GF-D8 (cell line): ENCODE data around the gene MYCT1.
"Not testable (repeated sequence)": the region's sequence is repeated elsewhere in the genome, so short reads cannot be mapped to it uniquely, and the experiment has no call there.

ENCODE experiments used
- DNase-seq: peaks from one replicate; lab custom pipeline; 2025; lab: John Stamatoyannopoulos, UW

MYCT1 gene, protein sequence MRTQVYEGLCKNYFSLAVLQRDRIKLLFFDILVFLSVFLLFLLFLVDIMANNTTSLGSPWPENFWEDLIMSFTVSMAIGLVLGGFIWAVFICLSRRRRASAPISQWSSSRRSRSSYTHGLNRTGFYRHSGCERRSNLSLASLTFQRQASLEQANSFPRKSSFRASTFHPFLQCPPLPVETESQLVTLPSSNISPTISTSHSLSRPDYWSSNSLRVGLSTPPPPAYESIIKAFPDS

DNA sequence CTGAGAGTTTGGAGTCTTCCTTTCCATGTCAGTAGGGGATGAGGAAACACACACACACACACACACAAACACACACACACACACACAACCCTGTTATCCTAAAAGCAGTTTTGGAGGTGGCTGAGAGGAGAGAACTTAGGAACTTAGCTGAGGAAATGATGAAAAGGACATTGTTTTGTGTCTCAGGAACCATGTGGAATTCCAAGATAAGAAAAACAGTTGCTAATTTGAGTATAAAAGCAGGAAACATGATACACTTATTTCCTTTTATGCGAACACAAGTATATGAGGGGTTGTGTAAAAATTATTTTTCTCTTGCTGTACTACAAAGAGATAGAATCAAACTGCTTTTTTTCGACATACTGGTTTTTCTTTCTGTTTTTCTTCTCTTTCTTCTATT is at the start of gene MYCT1:
Gene MYCT1, plus strand, starts transcription at position 264 of the 400 bp plus-strand sequence. Its CDS starts 6 bp downstream, at position 270.
- no peak for DNase-seq

DNA sequence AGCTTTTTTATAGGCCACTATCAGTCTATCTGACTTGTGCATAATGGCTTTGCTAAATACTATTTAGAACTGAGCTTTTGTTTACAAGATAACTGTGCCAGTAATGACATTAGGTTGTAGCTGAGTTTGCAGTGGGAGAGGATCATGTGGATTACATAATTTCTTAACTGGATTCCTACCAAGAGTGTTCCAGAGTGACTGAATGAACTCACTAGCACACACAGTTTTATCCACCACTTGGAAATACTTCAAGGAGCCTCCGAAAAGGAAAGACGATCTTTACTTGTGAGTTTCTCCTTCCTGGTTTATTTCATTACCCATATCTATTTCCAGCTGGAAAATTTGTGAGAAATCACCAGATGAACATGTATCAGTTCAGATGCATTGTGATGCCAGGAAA is 49.6 kb upstream of the MYCT1 start:
- DNase-seq, result no peak

DNA sequence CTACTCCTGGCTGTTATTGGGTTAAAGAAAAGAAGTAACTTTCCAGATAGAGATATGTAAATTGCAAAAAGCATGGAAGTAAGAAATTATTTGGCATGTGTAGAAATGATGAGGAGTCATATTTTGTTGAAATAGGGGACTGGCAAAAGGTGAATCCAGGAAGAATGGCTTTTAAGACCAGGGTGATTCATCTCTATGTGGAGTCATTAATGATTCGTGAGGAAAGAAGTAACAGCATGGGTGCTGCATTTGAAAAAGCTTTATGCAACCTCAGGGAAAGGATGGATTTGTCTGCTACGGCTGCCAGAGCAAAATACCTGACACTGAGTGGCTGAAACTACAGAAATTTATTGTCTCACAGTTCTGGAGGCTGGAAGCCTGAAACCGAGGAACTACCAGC is 45.7 kb upstream of the MYCT1 start:
- DNase-seq, result no peak

DNA sequence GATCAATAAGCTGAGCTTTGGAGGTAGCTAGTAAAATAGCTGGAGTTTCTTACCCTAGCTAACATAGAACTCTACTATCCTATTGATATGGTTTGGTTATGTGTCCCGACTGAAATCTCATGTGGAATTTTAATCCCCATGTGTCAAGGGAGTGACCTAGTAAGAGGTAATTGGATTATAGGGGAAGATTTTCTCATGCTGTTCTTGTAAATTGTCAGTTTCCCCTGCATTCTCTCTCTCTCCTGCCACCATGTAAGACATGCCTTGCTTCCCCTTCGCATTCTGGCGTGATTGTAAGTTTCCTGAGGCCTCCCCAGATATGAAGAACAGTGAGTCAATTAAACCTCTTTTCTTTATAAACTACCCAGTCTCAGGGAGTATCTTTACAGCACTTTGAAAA is 35.9 kb upstream of the MYCT1 start:
- DNase-seq, result no peak

DNA sequence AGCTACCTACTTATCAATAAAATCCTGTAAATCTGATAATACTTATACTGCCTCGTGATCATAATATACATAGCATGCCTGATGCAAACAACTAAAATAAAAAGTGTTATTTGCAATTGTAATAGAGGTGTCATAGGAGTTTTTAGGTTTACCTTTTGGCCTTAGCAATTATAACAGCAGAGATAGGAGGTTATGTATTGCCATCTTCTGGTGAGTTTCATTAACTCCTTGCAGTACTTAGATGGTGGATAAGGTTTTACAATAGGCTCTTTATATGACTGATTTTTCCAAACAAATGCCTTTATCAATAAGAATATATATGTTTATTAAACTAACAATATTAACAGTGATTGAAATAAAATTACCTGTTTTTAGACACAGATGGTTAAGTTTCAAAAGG is 27.8 kb upstream of the MYCT1 start:
- DNase-seq, result no peak

DNA sequence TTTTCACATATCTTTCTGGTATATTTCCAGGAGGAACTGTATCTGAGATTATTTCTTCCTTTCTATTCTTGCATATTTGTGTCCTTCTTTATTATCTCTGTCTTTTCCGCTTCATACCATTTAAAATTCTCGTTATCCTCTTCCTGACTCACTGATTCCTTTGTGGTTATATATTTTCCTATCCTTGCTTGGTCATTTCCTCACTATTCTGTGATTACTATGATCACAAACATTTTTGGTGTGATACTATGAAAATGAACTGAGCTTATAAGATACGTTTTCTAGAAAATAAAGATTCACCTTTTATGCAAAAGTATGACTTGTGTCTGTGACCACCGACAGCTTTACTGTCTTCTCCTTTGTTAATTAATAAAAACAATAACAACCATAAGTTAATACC is 26.5 kb upstream of the MYCT1 start:
- DNase-seq, result no peak

DNA sequence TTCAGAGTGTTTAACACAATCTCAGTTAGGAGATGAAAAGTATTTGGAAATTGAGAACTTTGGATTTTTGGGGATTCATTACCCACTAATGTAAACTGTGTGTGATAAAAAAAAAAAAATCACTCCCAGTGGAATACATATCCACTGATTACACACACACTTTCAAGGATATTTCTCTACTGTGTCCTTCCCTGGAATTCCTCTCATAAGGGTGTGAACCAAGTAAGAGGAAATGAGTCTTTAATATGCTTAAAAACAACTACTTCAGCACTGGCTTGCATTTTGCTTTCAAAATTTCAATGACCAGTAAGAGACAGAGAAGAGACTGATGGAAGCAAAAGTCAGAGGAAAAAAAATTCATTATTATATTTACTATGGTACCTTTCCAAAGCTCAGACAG is 24.5 kb upstream of the MYCT1 start:
- DNase-seq, result no peak

DNA sequence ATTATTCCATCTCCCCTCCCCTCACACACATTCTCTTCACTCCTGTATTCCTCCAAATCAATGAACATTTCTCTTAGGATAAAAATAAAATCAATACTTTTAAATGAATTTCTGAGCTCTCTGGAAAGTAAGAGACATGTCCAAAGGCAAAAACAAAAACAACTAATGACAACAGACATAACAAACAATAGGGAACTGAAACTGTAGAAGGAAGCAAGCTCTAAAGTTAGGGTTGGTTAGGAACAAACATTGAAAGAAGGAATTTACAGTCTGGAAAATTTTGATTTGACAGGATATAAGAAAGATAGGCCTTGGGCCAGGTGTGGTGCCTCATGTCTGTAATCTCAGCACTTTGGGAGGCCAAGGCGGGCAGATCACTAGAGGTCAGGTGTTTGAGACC is 17.5 kb upstream of the MYCT1 start:
- DNase-seq, result no peak

DNA sequence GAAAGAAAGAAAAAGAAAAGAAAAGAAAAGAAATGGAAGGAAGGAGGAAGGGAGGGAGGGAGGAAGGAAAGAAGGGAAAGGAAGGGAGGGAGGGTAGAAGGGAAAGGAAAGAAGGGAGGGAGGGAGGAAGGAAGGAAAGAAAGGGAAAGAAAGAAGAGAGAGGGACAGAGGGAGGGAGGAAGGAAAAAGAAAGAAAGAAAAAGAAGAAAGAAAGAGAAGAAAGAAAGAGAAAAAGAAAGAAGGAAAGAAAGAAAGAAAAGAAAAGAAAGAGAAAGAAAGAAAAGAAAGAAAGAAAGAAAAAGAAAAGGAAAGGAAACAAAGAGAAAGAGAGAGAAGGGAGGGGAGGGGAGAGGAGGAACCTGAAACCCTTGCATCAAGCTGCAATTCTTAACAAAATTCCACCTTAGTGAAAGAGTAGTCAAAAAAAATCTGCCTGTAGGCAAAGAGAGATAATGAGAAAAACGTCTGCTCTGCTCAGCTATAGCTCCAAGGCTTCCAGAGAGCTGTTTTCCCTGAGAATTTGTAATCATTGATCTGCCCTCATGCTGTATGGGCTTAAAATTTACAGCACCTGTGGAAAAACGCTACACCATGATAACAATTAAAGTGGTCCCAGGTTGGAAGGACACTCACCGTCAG is 16.7 kb upstream of the MYCT1 start:
- DNase-seq, result no peak

DNA sequence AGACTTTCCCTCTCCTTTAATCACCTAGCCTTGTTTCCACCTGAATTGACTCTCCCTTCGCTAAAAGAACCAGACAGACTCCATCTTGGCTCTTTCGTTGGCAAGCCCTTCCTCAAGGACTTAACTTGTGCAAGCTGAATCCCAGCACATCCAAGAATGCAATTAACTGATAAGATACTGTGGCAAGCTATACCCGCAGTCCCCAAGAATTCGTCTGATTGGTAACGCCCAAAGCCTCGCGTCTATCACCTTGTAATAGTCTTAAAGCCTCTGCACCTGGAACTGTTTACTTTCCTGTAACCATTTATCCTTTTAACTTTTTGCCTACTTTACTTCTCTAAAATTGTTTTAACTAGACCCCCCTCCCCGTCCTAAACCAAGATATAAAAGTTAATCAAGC is 15.6 kb upstream of the MYCT1 start:
- no peak for DNase-seq

DNA sequence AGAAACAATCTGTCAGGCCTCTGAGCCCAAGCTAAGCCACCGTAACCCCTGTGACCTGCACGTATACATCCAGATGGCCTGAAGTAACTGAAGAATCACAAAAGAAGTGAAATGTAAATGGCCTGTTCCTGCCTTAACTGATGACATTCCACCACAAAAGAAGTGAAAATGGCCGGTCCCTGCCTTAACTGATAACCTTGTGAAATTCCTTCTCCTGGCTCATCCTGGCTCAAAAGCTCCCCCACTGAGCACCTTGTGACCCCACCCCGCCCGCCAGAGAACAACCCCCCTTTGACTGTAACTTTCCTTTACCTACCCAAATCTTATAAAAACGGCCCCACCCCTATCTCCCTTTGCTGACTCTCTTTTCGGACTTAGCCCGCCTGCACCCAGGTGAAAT is 14.8 kb upstream of the MYCT1 start:
- DNase-seq, result not testable (repeated sequence)

DNA sequence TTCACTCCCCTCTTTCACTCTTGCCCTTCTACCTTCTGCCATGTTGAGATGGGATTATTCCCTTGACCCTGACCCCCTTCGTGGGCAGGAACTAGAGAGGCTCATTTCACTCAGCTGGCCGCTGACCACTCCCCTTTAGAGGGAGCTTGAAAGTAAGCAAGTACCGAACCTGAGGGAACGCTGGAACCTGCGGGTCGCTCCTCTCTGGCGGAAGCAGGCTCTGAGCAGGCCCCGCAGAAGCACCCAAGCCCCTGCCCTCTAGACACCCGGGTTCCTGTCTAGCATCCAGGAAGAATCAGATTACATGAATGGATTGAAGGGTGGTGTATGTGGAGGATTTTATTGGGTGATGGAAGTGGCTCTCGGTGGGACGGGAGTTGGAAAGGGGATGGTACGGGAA is 11.9 kb upstream of the MYCT1 start:
- no peak for DNase-seq

DNA sequence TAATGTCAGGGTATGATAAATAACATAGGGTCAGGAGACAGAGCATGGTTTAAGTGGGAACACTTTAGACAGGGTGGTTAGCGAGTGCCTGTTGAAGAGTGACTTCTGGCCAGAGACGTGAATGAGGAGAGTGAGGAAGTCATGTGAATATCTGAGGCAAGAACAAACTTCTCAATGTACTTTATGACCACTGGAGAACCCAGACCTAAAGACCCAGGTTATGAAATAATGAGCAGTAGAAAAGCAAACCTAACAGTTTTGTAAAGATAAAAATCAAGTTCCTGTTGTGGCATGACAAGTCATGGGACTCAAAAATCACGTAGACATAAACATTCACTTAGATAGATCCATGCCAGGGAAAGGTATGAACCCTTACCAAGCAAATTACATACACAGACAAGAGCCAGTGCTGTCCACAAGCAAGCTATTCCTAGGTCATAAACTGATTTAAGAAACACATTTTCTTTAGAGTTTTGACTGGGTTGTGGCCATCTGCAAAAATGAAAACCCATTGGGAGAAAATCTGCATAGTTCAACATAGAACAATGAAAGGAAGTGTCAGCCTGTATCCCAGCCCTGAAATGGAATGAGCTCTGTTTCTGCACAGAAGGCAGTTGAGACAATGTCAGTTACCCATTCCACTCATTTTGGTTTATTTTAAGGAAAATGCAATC is 2.2 kb upstream of the MYCT1 start:
- DNase-seq, result no peak

DNA sequence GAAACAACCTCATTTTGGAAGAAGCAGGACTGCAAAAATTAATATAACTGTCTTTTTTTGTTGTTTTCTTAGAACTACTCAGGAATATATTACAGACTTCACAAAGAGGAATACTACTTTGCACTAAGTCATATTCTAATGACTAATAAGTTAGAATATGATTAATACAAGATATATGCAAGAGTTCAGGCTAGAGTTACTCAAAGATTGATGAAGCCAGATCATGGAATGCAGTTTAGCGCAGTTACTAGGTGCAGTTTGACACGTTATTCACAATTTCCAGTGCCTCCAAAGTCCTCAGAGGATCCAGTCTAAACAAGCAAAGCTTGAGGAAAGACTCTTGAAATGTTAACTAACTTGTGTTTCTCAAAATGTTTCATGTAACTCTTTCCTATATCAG is 1.2 kb upstream of the MYCT1 start:
- DNase-seq, result no peak

DNA sequence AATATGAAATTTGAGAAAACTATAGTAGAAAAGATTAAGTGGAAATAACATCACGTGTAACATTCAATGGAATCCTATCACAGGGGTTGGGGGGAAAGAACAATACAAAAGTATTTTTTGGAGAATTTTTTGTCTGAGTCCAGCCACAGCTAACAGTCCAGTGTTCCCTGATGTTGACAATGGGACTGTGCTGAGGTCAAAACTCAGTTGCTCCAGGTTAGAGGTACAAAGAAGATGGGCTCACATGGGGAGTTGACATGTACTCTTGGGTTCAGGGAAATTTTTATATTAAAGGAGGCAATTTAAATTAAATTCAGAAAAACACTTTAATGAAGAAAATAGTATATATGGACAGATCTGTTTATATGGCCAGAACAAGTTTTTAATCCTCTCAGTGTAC is 995 bp downstream of the MYCT1 start:
- no peak for DNase-seq

DNA sequence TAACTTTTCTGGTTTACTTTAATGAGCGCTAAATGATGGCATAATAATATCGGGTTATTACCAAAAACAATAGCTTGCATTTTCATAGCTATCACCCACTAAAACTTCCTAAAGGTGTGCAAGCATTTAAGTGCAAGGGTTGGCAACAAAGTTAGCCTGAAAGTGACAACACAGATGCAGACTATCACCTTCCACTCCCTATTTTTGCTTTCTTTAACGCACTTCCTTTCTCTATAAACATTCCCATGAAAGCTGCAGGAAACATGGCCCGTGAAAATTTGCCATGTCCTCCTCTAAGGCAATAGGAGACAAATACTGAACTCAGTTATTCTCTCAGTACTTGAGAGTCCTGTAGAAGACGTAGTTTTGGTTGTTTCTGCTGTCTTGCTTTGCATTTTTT is 2.7 kb downstream of the MYCT1 start:
- DNase-seq, result no peak

DNA sequence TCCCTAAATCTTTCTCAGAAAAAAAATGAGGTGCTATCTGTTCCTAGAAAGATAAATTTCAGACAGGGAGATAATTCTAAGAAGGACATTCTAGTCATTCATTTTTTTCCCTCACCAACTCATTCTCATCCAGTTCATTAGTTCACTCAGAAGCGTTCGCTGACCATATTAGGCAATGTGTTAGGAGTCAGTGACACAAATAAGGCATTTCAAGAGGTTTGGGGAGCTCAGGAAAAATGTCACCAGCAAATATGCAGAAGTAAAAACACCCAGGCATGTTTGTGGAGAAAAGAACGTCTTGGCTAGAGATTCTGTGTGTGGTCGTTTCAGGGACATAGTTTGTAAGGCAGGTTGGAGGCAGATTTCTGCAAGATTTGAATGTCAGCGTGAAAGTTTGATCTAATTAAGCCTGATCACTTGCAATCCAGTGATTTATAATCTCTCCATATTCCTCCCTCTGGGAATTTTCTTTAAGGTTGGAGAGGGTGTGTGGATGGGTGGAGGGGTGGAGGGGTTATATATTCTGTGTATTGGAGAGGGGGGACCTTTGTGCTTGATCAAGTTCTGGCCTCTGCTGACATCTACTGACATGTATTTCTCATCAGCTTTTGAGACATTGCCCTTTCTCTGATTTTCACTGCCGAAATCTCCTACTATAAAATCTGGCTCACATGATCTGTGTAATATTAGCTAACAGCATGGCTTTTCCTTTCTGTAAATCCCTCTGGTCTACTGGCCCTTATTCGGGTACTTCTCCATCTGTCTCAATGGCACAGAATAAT is 3.6 kb downstream of the MYCT1 start:
- no peak for DNase-seq

DNA sequence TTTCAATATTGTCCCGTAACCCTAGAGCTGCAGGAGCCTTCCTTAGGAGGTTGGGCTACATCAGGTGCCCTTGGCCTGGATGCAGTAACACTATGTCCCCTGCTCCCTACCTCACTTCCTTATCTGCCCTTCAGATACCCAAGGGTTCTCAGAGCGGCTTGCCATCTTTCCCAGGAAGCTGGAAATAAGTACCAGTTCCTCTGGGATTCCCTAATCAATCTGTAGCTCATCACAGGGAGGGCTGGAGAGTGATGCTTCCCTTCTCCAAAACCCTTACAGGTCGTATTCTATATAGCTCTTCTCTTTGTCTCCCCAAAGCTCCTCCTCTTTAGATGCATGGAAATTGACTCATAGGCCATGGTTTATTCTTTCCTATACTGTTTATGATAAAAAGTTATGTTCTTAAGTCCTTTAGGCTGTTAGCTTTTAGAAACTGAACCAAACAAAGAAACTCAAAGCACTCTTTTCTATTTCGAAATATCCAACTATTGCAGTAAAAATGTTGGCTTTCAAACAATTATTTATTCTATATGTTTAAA is 4.2 kb downstream of the MYCT1 start:
- DNase-seq, result no peak

DNA sequence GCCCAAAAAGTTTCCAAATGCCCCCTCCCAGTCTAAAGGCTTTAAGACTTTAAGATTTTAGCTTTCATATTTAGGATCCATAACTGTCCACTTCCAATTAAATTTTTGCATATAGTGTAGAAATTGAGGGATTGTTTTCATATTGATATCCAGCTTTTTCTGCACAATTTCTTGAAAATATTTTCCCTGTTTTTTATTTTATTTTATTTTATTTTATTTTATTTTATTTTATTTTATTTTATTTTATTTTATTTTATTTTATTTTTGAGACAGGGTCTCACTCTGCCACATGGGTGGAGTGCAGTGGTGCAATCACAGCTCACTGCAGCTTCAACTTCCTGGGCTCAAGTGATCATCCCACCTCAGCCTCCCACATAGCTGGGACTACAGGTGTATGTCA is 6.1 kb downstream of the MYCT1 start:
- DNase-seq, result not testable (repeated sequence)

DNA sequence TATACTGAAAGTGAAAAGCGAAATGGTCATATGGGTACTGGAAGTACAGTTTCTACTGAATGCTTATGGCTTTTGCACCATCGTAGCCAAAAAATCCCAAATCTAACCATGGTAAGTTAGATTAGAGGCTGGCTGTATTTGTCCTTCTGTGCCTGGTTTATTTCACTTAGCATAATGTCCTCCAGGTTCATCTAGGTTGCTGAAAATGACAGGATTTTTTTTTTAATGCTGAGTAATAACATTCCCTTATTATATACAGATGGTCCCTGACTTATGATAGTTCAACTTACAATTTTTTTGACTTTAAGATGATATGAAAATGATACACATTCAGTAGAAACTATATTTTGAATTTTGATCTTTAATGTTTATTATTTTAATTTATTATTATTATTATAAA is 7.6 kb downstream of the MYCT1 start:
- DNase-seq, result no peak

DNA sequence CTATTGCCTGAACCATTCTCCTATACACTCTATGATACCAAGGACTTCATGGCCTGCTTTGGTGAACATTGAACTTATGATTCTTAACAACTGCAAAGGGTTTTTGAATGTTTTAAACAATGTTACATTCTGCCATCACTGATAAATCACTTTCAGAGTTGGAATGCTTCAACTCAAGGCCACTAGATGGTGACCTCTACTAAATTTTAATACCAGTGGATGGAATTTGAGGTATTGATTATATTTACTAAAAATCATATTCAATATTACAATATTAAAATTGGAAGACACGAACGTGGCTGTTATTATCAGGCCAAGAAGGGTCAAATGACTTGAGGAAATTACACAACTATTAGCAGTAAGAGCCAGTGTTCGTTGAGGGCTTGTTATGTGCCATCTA is 18.6 kb downstream of the MYCT1 start:
- DNase-seq, result no peak

DNA sequence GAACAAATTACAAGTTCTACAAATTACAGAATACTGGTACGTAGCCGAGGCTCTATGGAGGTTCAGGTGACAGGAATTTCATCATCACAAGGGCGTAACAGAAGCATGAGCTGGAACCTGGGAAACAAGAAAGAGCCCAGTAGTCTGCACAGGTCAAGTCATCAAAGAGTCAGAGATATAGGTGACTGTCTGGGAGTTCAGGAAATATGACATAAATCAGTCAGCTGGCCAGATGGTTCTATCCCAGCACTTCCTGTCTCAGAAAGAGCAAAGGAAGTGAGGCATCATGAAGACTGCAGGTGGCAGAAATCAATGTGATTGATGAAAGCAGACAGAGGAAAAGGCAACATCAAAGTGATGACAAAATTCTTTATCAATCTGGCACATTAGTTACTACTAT is 23.3 kb downstream of the MYCT1 start:
- no peak for DNase-seq

DNA sequence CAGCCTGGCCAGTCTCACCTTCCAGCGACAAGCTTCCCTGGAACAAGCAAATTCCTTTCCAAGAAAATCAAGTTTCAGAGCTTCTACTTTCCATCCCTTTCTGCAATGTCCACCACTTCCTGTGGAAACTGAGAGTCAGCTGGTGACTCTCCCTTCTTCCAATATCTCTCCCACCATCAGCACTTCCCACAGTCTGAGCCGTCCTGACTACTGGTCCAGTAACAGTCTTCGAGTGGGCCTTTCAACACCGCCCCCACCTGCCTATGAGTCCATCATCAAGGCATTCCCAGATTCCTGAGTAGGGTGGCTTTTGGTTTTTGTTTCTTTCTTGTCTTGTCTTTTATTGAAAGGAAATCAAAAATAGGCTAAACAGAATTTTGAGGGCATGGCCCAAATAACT is 24.3 kb downstream of the MYCT1 start:
- DNase-seq, result no peak
